Stimulated activated CD4-positive, alpha-beta T cell treated with anti-CD3 and anti-CD28 coated beads, Interleukin-15, amount 100 ng/mL, for 48 hours (primary cell): Measurements from ENCODE around the gene CDHR2.
"Not testable (repeated sequence)": the region's sequence is repeated elsewhere in the genome, so short reads cannot be mapped to it uniquely, and the experiment has no call there.

Experiments
- DNase-seq, 2 donors: peaks; one replicate each; pipeline ENCODE4 v3.0.0-alpha.2; 2020; ENCODE audit warnings: low read depth in 2 of 2

Gene CDHR2

DNA sequence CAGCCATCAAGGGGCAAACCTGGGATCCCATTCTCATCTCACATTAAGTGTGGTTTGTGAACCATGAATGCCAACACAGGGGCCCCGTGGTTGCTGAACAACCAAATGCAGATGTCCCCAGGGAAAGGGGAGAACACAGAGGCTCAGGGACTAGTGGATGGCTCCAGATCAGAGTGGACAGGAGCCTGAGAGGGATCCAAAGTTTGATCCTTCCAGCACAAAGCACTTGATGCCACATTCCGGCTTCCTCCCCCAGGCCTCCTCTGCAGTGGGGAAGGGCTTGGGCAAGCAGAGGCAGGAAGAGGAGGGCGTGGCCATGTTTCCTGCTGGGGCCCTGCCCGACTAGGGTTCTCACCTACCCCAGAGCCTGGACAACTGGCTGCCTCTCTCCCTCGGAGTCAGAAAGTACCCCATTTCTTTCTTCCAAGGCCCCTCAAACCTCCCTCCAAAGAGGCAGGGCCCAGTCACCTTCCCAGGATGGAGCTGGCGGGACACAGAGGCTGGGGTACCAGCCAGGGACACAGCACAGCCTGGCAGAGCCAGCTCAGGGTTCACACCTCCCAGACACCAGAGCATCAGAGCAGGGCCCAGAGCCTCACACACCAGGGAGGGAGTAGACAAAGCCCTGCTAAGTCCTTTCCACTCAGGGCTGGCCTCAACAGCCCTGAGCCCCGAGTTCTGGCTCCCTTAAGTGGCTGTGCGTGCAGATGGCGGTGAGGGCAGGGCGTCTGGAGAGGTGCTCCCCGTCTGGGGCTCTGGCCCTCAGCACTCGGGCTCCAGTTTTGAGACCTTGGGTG lies 7.6 kb upstream of the CDHR2 start:
- no peak for DNase-seq

DNA sequence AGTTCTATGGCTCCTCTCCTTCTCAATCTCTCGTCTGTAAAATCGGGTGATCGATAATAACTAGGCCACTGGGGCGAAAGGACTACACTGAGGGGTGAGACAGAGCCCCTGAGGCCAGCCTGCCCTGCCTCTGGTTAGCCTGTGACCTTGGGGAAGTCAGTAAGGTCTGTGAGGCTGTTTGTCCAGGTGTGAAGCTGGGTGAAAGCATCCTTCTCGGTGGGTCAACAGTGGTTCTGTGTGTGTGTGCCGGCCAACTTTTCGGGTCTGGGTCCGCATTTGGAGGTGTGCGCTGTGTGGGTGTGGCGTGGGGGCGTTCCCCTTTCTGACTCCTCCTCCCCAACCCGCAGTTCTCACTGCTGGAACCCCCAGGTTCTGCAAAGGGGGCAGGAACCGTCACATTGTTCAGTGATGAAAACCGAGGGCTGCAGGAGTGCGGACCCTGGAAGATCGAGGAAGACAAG lies 7.0 kb upstream of the CDHR2 start:
- DNase-seq, result peak in 1 of 2 donors; percentile 61

DNA sequence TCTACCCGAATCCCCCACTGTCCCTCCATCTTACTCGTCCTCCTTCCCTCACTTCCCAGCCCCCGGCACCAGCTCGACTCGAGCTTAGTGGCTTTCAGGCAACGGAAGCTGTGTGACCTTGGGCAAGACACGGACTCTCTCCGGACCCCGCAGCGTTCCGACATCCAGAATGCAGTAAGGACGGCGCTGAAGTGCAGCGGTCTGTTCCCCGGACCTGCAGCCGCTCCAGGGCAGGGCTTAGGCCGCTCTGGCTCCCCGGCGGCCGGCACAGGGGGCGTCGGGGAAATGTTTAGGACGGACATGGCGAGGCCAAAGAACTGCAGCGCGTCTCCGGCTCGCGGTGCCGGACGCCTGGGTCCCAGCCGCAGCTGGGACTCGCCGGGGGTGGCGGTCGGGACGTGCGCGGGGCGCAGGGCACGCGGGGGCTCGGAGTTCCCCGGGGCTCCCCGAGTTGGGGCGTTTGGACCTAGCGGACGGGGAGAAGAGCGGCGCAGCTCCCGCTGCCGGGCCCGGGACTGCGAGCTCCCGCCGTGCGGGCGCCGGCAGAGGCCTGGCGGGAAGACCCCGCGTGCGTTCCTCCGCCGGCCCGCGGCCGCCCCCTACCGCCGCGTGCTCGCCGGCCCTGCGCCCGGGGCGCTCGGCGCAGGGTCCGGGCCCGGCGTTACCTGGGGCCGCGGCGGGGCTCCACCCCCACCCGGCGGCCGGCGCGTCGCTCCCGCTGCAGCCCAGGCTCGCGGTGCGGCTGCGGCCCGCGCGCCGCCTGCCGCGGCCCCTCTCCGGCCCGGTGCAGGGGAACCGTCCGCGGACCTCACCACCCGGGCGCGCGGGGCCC lies 6.3 kb upstream of the CDHR2 start:
- DNase-seq, result no peak

DNA sequence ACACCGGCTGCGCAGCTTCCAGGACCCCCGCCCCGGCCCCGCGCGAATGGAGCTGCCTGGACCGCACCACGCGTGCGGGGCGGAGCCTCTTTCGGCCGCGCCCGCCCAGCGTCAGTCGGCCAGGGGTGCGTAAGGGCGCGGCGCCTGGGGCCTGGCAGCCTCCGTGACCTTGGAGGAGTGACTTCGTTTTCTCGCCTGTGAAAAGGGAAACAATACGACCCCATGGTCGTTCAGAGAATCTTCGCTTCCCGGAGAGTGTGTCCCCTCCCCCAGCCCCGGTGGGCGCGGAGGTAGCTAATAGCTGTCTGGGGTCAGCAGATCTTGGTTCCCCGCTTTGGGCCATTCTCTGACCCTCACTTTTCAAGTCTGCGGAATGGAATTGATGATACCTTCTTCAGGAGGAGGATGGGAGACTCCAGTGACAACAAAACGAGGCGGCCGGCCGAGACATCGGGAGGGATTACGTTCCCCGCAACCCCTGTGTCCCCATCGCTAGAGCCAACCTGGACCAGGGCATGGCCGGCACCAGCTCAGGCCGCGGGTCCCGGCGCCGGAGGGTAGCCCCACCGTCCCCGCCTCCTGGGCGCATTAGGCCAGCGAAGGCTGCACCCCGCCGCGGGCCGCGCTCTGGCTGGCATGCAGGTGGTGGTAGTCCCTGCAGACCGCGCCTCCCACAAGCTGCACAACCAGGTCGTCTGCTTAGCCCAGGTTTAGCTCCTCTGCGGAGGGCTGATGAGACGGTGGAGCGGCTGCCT lies 5.5 kb upstream of the CDHR2 start:
- peak in 1 of 2 donors; percentile 70 for DNase-seq

DNA sequence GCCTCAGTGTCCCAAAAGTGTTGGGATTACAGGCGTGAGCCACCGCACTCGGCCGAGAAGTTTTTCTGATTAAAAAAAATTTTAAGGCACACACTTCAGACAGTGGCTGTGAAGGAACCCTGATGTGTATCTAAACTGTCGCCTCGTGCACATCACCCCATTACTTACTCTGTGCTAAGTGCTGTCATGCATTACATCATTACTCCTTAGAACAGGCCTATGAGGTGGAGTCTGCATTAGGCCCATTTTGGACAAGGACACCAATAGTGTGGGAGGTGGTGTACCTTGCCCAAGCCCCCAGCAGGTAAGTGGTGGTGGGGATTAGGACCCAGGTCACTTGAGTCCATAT lies 3.8 kb upstream of the CDHR2 start:
- DNase-seq, result no peak

DNA sequence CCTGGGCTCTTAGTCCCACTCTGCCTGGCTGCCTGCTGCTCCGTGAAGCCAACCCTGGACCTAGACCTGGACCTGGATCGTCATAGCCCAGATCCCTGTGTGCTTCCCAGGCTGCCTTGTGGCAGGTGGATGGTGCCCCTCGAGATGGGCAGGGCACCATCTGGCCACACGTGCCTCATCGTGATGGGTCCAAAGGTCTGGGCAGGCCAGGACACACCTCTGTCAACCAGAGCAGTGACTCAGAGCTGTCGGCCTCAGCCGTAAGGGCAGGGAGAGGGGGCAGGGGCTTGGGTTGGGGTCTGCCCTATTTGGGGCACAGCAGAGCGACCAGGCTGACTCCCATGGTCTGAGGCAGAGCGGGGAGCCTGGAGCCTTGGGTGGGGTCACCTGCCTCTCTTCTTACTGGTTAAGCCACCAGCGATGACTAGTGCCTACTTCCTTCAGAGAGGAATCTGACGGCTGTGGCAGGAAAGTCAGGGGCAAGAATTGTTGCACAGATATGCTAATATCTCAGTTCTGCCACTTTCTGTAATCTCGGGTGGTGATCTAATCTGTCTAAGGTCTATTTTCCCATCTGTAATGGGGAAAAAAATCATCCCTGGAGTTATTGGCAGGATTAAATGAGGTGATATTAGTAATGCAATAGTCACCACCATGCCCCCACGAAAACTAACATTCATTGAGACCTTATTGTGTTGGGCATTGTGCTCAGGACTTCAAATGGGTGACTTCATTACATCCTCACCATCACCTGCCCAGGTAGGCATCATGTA lies 3.2 kb upstream of the CDHR2 start:
- no peak for DNase-seq

DNA sequence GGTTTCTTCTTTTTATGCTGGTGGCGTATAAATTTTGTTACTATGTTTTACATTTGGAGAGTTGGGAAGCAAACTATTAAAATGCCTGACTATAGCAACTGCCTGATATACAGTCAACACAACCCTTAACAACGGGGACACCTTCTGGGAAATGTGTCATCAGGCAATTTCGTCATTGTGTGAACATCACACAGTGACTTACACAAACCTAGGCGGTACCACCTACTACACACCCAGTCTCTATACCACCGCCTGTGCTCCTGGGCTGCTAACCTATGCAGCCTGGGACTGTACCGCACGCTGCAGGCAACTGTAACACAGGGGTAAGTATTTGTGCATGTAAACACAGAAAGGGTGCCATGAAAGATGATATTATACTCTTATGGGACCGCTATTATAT lies 1.3 kb upstream of the CDHR2 start:
- no peak for DNase-seq

DNA sequence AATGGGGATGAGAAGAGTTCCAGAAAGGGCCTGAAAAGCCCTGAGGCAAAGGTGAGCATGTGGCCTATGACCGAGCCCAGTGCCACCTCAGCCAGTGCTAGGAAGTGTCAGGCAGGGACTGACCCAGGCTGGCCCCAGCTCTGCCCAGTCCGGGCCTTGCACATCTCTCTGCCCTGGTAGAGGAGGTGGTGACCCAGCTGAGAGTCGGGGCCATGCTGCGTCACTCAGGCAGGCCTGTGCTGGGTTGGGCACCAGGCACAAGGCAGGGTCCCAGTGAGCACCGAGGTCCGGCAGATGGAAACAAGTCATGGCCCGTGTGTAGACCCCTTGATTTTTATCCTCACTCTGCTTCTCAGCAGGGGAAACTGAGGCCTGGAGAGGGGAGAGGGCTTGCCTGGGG lies 729 bp downstream of the CDHR2 start:
- DNase-seq, result no peak

DNA sequence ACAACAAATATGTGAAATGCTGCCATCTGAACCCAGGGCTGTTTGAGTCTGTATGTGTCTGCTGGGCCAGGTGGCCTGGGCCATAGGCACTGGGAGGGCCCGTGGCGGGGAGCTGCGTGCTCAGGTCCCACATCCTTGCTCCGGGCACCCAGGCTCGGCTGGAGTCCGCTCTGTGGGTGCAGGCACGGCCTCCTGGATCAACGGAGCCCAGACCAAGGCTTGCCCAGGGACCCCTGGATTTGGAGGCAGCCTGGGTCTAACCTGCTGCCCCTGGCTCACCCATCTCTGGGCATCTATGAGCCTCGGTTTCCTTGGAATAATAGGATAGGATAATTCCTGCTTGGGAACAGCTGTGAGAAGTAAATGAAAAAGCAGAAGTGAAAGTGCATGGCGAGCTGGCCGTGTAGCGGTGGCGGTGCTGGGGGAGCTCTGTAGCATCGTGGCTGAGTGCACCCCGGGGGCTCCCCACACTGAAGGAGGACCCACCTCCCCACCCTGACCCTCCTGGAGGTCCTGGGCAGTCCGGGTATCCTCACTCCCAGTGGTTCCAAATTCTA lies 1.2 kb downstream of the CDHR2 start:
- DNase-seq, result no peak

DNA sequence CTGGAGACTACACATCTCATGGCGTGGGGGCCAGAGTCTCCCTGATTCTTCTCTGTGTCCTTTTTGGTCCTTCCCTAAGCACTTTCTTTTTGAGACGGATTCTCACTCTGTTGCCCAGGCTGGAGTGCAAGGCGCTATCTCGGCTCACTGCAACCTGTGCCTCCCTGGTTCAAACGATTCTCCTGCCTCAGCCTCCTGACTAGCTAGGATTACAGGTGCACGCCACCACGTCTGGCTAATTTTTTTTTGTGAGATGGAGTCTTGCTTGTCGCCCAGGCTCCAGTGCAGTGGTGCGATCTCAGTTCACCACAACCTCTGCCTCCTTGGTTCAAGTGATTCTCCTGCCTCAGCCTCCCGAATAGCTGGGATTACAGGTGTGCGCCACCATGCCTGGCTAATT lies 1.8 kb downstream of the CDHR2 start:
- DNase-seq, result not testable (repeated sequence)

DNA sequence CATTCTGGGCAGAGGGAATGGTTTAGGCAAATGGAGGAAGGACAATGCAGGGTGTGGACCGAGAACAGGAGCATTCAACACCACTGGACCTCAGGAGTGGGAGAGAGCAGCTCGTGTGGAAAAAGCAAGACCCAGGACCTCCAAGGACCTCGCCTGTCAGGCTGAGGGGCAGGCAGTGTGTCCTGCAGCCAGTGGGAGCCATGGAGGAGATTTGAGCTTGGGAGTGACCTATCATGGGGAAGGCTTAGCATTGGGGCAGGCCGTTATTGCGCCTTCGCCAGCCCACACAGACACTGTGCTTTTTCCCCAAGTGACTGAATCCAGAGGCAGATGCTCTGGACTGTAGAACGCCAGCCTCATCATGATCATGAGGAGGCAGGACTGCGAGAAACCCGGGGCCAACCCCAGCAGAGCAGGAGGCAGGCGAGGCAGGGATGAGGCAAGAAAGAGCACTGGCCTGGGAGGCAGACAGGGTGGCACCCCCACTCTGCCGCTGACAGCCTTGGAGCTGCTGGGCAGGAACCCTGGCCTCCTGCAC lies 3.3 kb downstream of the CDHR2 start:
- no peak for DNase-seq

DNA sequence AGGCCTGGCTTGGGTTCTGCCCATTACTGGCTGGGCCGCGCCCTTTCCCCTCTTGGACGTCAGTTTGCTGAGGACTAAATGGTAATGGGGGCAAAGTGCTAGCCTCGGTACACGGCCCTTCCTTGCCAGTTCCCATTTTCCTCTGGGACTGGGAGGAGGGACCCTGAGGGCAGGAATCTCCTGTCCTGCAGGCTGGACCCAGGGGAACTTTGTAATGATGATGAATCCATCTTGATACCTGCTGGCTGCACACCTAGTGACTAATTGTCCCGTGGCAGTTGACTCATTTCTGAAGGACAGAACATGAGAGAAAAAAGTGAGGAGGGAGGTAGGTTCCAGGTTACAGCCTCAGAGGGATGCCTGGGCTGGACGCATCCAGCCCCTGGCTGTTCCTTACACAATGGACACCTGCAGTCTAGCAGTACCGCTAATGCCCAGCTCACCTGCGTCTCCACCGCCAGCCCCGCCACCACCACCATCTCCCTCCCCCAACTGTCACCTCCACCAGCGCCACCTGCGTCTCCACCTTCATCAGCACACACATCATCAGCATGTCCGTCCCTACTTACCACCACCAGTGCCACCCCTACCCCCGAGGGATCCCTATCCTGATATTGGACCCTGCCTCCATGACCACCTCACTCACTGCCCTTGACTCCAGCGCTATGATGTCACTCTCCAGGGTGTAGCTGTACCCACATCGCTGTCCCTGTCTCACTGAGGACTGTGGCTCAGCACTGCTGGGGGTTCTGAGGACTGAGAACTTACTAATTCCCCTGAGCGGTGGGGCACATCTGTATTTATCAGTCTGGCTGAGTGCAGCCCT lies 4.3 kb downstream of the CDHR2 start:
- no peak for DNase-seq

DNA sequence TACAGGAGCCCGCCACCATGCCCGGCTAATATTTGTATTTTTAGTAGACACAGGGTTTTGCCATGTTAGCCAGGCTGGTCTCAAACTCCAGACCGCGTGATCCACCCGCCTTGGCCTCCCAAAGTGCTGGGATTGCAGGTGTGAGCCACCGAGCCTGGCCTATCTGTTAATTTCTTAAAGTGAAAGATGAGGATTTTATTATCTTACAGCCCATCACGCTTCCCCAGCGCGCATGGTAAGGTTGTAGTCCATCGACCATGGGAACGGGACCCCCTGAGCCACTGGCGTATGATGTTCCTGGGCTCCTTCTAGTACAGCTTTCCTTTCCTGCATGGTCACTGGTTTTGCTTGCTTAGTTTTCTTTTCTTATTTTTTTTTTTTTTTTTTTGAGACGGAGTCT lies 8.7 kb downstream of the CDHR2 start:
- no peak for DNase-seq

DNA sequence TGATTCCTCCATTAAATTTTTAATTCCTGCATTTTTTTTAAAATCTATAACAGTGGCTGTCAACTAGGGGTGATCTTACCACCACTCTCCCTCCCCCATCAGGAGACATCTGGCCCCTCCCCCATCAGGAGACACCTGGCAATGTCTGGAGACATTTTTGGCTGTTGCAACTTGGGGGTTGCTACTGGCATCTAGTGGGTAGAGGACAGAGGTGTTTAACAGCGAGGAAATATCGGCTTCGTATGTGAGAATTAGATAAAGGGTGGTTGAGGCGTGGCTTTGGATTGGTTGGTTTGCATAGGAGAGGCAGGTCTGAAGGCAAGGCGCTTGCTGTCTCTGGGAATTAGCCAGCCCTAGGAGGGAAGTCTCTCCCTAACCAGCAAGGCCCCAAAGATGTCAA lies 10.5 kb downstream of the CDHR2 start:
- DNase-seq, result no peak

DNA sequence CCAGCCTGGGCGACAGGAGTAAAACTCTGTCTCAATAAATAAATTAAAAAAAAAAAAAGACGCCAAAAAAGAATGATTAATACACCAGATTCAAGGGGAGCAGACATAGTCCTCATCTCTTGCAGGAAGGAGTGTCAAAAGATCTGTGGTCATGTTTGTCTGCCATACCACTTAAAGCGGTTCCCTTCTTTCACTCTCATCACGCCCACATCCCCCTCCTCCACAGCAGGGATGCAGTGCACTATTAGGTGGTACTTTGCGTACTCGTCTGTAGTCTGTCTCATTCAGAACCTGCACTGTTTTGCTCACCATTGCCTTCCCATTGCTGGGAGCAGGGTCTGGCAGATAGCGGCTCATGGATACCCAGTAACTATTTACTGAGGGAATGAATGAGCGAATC lies 11.2 kb downstream of the CDHR2 start:
- peak in 1 of 2 donors; percentile 41 for DNase-seq

DNA sequence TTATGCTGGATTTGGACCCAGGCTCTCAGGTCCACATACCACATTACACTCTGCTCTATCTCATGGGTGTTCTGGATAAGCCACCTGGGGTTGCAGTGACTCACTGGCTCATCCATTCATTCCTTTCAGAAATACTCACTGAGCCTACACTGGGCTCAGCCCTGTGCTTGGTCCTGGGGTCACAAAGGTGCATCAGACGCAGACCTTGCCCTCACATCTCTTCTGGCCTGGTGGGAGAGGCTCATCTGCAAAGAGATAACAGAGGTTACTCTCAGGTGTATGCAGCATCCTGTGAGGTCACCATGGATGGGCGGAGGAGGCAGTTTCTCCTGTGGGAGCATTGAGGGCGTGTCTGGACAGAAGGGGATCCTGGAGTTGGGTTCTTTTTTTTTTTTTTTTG lies 12.1 kb downstream of the CDHR2 start:
- no peak for DNase-seq

DNA sequence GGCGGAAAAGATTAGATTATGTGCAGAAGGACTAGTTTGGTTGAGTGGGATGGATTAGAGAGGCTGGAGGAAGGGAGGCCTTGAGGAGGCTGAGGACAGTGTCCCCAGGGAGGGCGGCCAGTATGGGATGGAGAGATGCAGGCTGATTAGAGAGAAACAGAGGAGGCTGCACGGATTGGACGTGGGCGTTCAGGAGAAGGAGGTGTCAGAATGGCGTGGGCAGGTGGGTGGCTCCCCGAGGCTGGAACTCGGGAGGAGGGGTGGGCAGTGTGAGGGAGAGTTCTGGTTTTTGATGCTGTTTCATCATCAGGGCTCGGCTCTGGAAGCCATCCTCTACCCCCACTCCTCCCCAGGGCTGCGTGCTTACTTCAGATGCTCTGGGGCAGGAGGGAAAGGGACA lies 13.0 kb downstream of the CDHR2 start:
- DNase-seq, result no peak

DNA sequence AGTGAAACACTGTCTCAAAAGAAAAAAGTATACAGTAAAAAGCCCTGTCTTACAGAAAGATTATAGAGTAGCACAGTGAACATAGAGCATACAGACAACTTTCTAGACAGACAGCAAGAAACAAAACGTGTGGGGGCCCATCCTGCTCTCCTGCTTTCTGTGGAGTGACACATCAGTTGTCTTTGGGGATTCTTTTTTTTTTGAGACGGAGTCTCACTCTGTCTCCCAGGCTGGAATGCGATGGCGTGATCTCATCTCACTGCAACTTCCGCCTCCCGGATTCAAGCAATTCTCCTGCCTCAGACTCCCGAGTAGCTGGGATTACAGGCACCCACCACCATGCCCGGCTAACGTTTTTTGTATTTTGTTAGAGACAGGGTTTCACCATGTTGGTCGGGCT lies 14.9 kb downstream of the CDHR2 start:
- no peak for DNase-seq

DNA sequence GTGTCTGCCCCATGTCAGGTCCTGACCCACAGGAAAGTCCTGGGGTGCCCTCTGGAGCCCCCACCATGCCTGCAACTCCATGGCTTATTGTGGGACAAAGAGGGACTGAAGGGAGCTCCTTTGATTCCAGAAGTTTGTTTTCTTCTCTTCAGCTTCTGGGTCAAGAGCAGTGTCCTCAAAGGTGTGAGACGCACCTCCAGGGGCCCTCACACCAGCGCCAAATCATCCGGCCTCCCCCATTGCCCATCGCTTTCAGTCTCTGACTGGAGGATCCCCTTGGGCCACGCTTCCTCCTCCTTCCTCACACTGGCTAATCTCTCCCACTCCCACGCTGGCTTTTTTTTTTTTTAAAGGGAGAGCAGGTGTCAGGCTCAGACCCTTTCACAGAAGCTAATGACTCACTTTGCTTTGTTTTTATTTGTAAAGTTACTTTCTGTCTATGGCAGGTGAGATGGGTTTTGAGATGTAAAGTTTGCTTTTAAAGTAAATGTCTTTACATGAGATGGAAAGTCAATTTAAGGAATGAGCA lies 16.7 kb downstream of the CDHR2 start:
- no peak for DNase-seq

DNA sequence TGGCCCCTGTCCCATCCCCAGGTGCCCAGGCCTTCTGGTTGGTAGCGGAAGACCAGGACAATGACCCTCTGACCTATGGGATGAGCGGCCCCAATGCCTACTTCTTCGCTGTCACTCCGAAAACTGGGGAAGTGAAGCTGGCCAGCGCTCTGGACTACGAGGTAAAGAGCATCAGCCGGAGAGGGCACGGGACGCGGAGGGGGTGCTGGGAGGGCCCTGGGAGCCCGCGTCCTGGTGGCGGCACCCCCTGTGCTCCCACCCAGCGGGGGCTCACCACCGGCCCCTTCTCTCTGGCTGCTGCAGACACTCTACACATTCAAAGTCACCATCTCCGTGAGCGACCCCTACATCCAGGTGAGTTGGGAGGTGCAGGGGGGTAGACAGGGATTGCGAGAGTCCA lies 19.5 kb downstream of the CDHR2 start:
- no peak for DNase-seq
